Hepatocyte (in vitro differentiated cells): Measurements from ENCODE around the gene ORM2. TPM values are rescaled to one million over a fixed set of nuclear protein-coding genes. Genes with fewer than 3 reads are reported as not detected.

Source experiments
- DNase-seq: peaks from one replicate; pipeline ENCODE4 v3.0.0-alpha.2; 2016; ENCODE audit warnings: low spot score
- H2AFZ ChIP-seq: fragments of 200-600 bp; sonication (generic); 2 replicates; pipeline ENCODE4 v1.6.0; 2016; ENCODE audit warnings: antibody characterized with exemption, mild to moderate bottlenecking
- H3K27ac ChIP-seq: fragments of 200-600 bp; sonication (generic); 2 replicates; pipeline ENCODE4 v1.5.1; 2016; ENCODE audit warnings: mild to moderate bottlenecking
- H3K27me3 ChIP-seq: fragments of 200-600 bp; sonication (generic); 2 replicates; pipeline ENCODE4 v1.6.1; 2016
- H3K36me3 ChIP-seq: fragments of 200-600 bp; sonication (generic); replicated peaks from 2 replicates; pipeline ENCODE4 v1.5.1; 2016; ENCODE audit warnings: low read depth; ENCODE audit not compliant: insufficient read depth
- H3K4me1 ChIP-seq: fragments of 200-600 bp; sonication (generic); 2 replicates; pipeline ENCODE4 v1.5.1; 2016; ENCODE audit warnings: mild to moderate bottlenecking, moderate library complexity; ENCODE audit not compliant: insufficient read depth
- H3K4me2 ChIP-seq: fragments of 200-600 bp; sonication (generic); 2 replicates; pipeline ENCODE4 v1.6.0; 2016
- H3K4me3 ChIP-seq: fragments of 200-600 bp; sonication (generic); 2 replicates; pipeline ENCODE4 v1.5.1; 2016; ENCODE audit warnings: mild to moderate bottlenecking
- H3K79me2 ChIP-seq: fragments of 200-600 bp; sonication (generic); 2 replicates; pipeline ENCODE4 v1.6.0; 2017; ENCODE audit warnings: mild to moderate bottlenecking
- H3K9me2 ChIP-seq: fragments of 200-600 bp; sonication (generic); replicated peaks from 2 replicates; pipeline ENCODE4 v1.6.0; 2017; ENCODE audit warnings: mild to moderate bottlenecking; ENCODE audit not compliant: insufficient read depth
- H3K9me3 ChIP-seq: fragments of 200-600 bp; sonication (generic); 2 replicates; pipeline ENCODE4 v1.5.1; 2016; ENCODE audit warnings: low read depth, mild to moderate bottlenecking
- H4K20me1 ChIP-seq: fragments of 200-600 bp; sonication (generic); 2 replicates; pipeline ENCODE4 v1.6.0; 2016; ENCODE audit warnings: mild to moderate bottlenecking; ENCODE audit not compliant: insufficient read depth, poor library complexity, severe bottlenecking
- CTCF ChIP-seq: fragments of 200-600 bp; sonication (generic); IDR thresholded peaks from 2 replicates; pipeline ENCODE4 v1.5.1; 2016; ENCODE audit warnings: antibody characterized with exemption, mild to moderate bottlenecking; ENCODE audit not compliant: poor library complexity
- EZH2 ChIP-seq: fragments of 200-600 bp; sonication (generic); IDR thresholded peaks from 2 replicates; pipeline ENCODE4 v1.6.1; 2016; ENCODE audit warnings: antibody characterized with exemption, mild to moderate bottlenecking, borderline replicate concordance
- EZH2phosphoT487 ChIP-seq: fragments of 200-600 bp; sonication (generic); IDR thresholded peaks from one replicate; pipeline ENCODE4 v1.6.1; 2018; ENCODE audit warnings: antibody characterized with exemption, mild to moderate bottlenecking, low read depth, moderate library complexity; ENCODE audit not compliant: unreplicated experiment, severe bottlenecking
- WGBS: methylation state at CpG from one replicate; pipeline ENCODE4 v1.1.6; 2016; ENCODE audit warnings: low lambda C conversion rate; ENCODE audit errors: missing lambda C conversion rate; 5-methylcytosine and 5-hydroxymethylcytosine counted together
- polyA plus RNA-seq: library from polyadenylated mRNA; unstranded; fragments of >200 nt; fragmentation: Nextera tagmentation; extraction: Ambion mirVana; gene quantifications from 2 replicates; pipeline ENCODE4 v1.2.1, GENCODE V29; 2016
- total RNA-seq: library from RNA; depleted of rRNA; stranded (reverse); fragments of >200 nt; gene quantifications from 2 replicates; pipeline ENCODE4 v1.2.3, GENCODE V29; 2014

The ORM2 gene
- total and polyA plus RNA-seq, 2 experiments from 2014 or later, result 52.0 to 136 TPM

DNA sequence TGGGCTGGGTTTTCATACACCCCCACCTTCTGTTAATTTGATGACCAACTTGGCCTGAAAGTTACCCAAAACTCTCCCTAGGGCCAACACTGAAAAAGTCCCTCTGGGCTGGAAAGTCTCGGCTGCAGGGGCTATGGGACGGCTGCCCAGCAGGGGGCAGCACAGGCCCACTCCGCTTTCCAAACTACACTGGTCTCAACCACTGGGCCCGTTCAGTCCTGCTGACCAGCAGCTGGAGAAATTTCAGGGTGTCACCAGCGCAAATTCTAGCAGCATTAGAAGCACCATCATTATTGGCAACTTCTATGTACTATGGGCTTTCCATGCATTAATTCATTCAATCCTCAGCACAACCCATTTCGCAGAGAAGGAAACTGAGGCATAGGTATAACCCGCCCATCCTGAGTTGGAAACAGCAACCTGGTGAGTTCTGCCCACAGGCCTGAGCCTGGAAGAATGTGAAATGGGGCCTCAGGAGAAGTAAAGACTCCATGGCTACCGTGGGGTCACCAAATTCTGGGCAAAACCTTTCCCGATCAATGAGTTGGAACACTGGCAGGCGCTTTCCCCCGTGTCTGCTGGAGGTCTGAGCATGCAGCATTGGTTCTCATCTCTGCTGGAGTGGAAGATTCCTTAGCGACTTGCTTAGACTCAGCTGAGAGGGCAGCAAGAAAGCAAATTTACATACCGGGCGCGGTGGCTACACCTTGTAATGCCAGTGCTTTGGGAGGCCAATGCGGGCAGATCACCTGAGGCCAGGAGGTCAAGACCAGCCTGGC is 9.7 kb downstream of the ORM2 start:
- no peak overlapping the region for H3K27ac ChIP-seq
- peak; percentile 60 for DNase-seq
- no peaks in the 10 kb centered on the region for H3K9me3 ChIP-seq

GRCh38 chr9:114341152-114341830 is 11.6 kb downstream of the ORM2 start:
- Histone ChIP-seq H3K27ac (no peak overlapping the region), H3K4me1 (no peaks in the 10 kb centered on the region), H4K20me1 (no peaks in the 10 kb centered on the region), H3K27me3 (no peaks in the 10 kb centered on the region), H3K36me3 (no peaks in the 10 kb centered on the region), H3K9me3 (no peaks in the 10 kb centered on the region), H3K4me2 (no peak overlapping the region), H2AFZ (no peak overlapping the region), H3K79me2 (no peaks in the 10 kb centered on the region), H3K4me3 (no peak overlapping the region), H3K9me2 (no peaks in the 10 kb centered on the region)
- TF ChIP-seq EZH2 (no peak), CTCF (no peak)
- DNase-seq, result no peak
- 98% methylated on average over 12 of the region's 12 CpGs for WGBS

More for the DNA sequence above, 9.7 kb downstream of the ORM2 start:
- Histone ChIP-seq H2AFZ (no peak overlapping the region), H3K4me3 (no peak overlapping the region), H3K4me2 (no peak overlapping the region), H4K20me1 (no peaks in the 10 kb centered on the region), H3K36me3 (no peaks in the 10 kb centered on the region), H3K9me2 (no peaks in the 10 kb centered on the region), H3K27me3 (no peaks in the 10 kb centered on the region), H3K4me1 (no peaks in the 10 kb centered on the region), H3K79me2 (no peaks in the 10 kb centered on the region)
- WGBS, result 86% methylated on average over 16 of the region's 16 CpGs
- no peak for TF ChIP-seq EZH2phosphoT487
- TF ChIP-seq EZH2, result no peak
- TF ChIP-seq CTCF, result peak; percentile 60

GRCh38 chr9:114341991-114342390 is 12.3 kb downstream of the ORM2 start:
- no peak for TF ChIP-seq EZH2phosphoT487
- no peak for TF ChIP-seq CTCF
- TF ChIP-seq EZH2, result no peak
- 88% methylated on average over 4 of the region's 4 CpGs for WGBS

More at GRCh38 chr9:114341991-114342390, 12.3 kb downstream of the ORM2 start:
- DNase-seq, result no peak
- no peak overlapping the region for H3K4me3 ChIP-seq
- H3K79me2 ChIP-seq, result no peaks in the 10 kb centered on the region
- H3K27ac ChIP-seq, result no peak overlapping the region
- no peaks in the 10 kb centered on the region for H3K4me1 ChIP-seq
- H2AFZ ChIP-seq, result no peak overlapping the region
- H3K9me3 ChIP-seq, result no peaks in the 10 kb centered on the region
- H3K4me2 ChIP-seq, result no peak overlapping the region
- no peaks in the 10 kb centered on the region for H4K20me1 ChIP-seq
- H3K9me2 ChIP-seq, result no peaks in the 10 kb centered on the region
- H3K27me3 ChIP-seq, result no peaks in the 10 kb centered on the region
- H3K36me3 ChIP-seq, result no peaks in the 10 kb centered on the region
